K562 (cell line): ENCODE results near the gene ZNF747. TPM values are rescaled to one million over a fixed set of nuclear protein-coding genes. Genes with fewer than 3 reads are reported as not detected.

Source experiments
- ADNP ChIP-seq: fragments of 200-800 bp; sonication (Bioruptor generic); IDR thresholded peaks from 2 replicates; pipeline ENCODE4 v1.6.1; 2016; ENCODE audit warnings: missing genetic modification characterization, missing compliant biosample characterization
- ARID2 ChIP-seq: fragments of 450-650 bp; IDR thresholded peaks from 2 replicates; pipeline ENCODE4 v1.6.1; 2017; ENCODE audit warnings: antibody characterized with exemption, mild to moderate bottlenecking
- CBFB ChIP-seq: sonication (generic); formaldehyde crosslinking; IDR thresholded peaks from 2 replicates; pipeline ENCODE4 v1.4.0; 2020; ENCODE audit warnings: mild to moderate bottlenecking, missing genetic modification reagents
- CREB3L1 ChIP-seq: fragments of 450-650 bp; IDR thresholded peaks from 2 replicates; pipeline ENCODE4 v1.6.1; 2014; ENCODE audit warnings: low read depth, mild to moderate bottlenecking, moderate library complexity, borderline replicate concordance
- DPF2 ChIP-seq: fragments of 450-650 bp; IDR thresholded peaks from 2 replicates; pipeline ENCODE4 v1.6.1; 2016
- ETS2 ChIP-seq: IDR thresholded peaks from 2 replicates; pipeline ENCODE4 v1.6.1; 2016; ENCODE audit warnings: borderline replicate concordance, missing genetic modification characterization, mild to moderate bottlenecking, moderate library complexity, missing compliant biosample characterization; ENCODE audit not compliant: poor library complexity, severe bottlenecking
- HMG20B ChIP-seq: fragments of 250-450 bp; sonication (Bioruptor Pico); IDR thresholded peaks from 2 replicates; pipeline ENCODE4 v1.5.0; 2021; ENCODE audit warnings: mild to moderate bottlenecking
- HSF4 ChIP-seq: fragments of 250-450 bp; sonication (Bioruptor Pico); IDR thresholded peaks from 2 replicates; pipeline ENCODE4 v2.1.2; 2022; ENCODE audit warnings: mild to moderate bottlenecking, moderate library complexity, borderline replicate concordance
- KHSRP ChIP-seq: fragments of 450-650 bp; IDR thresholded peaks from 2 replicates; pipeline ENCODE4 v1.6.1; 2017
- KLF10 ChIP-seq: fragments of 250-450 bp; sonication (Bioruptor Pico); IDR thresholded peaks from 2 replicates; pipeline ENCODE4 v1.6.1; 2021; ENCODE audit warnings: matching md5 sums
- L3MBTL2 ChIP-seq: fragments of 450-650 bp; IDR thresholded peaks from 2 replicates; pipeline ENCODE4 v1.6.1; 2016; ENCODE audit warnings: mild to moderate bottlenecking, moderate library complexity
- MAFF ChIP-seq: IDR thresholded peaks from 2 replicates; pipeline ENCODE4 v1.6.1; 2012; ENCODE audit warnings: low read length, improper control_type of control experiment
- NCOA6 ChIP-seq: fragments of 450-650 bp; IDR thresholded peaks from 2 replicates; pipeline ENCODE4 v1.6.1; 2017; ENCODE audit warnings: mild to moderate bottlenecking
- NFXL1 ChIP-seq: fragments of 450-650 bp; formaldehyde crosslinking; IDR thresholded peaks from 2 replicates; pipeline ENCODE4 v1.4.0; 2021; ENCODE audit warnings: mild to moderate bottlenecking
- NR2F6 ChIP-seq: fragments of 450-650 bp; formaldehyde crosslinking; IDR thresholded peaks from 2 replicates; pipeline ENCODE4 v1.4.0; 2020; ENCODE audit warnings: mild to moderate bottlenecking
- RBM39 ChIP-seq: fragments of 200-400 bp; formaldehyde crosslinking; optimal IDR thresholded peaks from 2 replicates; pipeline ENCODE3; 2018; ENCODE audit warnings: low read depth, low read length
- SIN3B ChIP-seq: fragments of 450-650 bp; IDR thresholded peaks from 2 replicates; pipeline ENCODE4 v1.6.1; 2017; ENCODE audit warnings: low read depth, mild to moderate bottlenecking, moderate library complexity
- SMAD1 ChIP-seq: fragments of 150-350 bp; IDR thresholded peaks from 2 replicates; pipeline ENCODE4 v1.6.1; 2014; ENCODE audit warnings: low read length, low read depth; ENCODE audit not compliant: partially characterized antibody
- SRSF3 ChIP-seq: fragments of 200-400 bp; formaldehyde crosslinking; IDR thresholded peaks from 2 replicates; pipeline ENCODE4 v1.6.1; 2016; ENCODE audit warnings: mild to moderate bottlenecking, low read length, moderate library complexity; ENCODE audit not compliant: insufficient read depth
- TAF7 ChIP-seq: fragments of 450-650 bp; IDR thresholded peaks from 2 replicates; pipeline ENCODE4 v1.6.1; 2016; ENCODE audit warnings: missing genetic modification characterization, missing compliant biosample characterization
- TBP ChIP-seq: optimal IDR thresholded peaks from 2 replicates; pipeline ENCODE3; 2011; ENCODE audit warnings: low read depth, low read length, improper control_type of control experiment
- ZC3H11A ChIP-seq: IDR thresholded peaks from 2 replicates; pipeline ENCODE4 v1.6.1; 2012; ENCODE audit warnings: low read depth, low read length, improper control_type of control experiment
- ZC3H8 ChIP-seq: fragments of 450-650 bp; IDR thresholded peaks from 2 replicates; pipeline ENCODE4 v1.6.1; 2017
- ZFP30 ChIP-seq: fragments of 250-450 bp; sonication (Bioruptor Pico); IDR thresholded peaks from 2 replicates; pipeline ENCODE4 v1.8.0; 2022; ENCODE audit warnings: moderate library complexity, mild to moderate bottlenecking, inconsistent platforms, borderline replicate concordance
- ZNF354B ChIP-seq: fragments of 250-450 bp; sonication (Bioruptor Pico); IDR thresholded peaks from 2 replicates; pipeline ENCODE4 v1.4.0; 2020
- polyA plus RNA-seq, 8 experiments: library from polyadenylated mRNA; depleted of rRNA in 4 of 8; stranded (reverse) in 5 of 8; unstranded in 3 of 8; fragments of >200 nt; fragmentation: Nextera tagmentation in 2 of 8; fragmentation: Illumina TruSeq in 1 of 8; extraction: Ambion mirVana in 2 of 8; extraction: Trizol in 1 of 8; gene quantifications; 2 replicates each; pipeline versions ENCODE4 v1.2.1 to v1.2.3, GENCODE V29; 2011 to 2014; ENCODE audit warnings: inconsistent platforms in 1 of 8, missing spikeins in 1 of 8
- total RNA-seq, 7 experiments: library from RNA; depleted of rRNA in 6 of 7; stranded (reverse); fragments of >200 nt in 6 of 7; fragmentation: Illumina TruSeq in 2 of 7; extraction: Trizol in 2 of 7; gene quantifications; 2 replicates each; pipeline versions ENCODE4 v1.2.1 to v1.2.3, GENCODE V29; 2011 to 2021; ENCODE audit warnings: low replicate concordance in 1 of 7
- TF ChIP-seq, protein P1 (sequence below): IDR thresholded peaks from 3 replicates; pipeline ENCODE4 v1.6.1; 2011; ENCODE audit warnings: borderline replicate concordance, mild to moderate bottlenecking; ENCODE audit not compliant: insufficient read length, insufficient read depth

ZNF747 gene
- total and polyA plus RNA-seq, 9 of the 15 experiments (the other 6 are each of a cell fraction or from before 2014, with no cell fraction given), result 0.14 to 3.3 (median 1.5) TPM

- TF ChIP-seq TAF7 (tag), result peak; percentile 56; the same call in 1 of the 2 replicates
- TF ChIP-seq ZNF354B (CRISPR knock-in tag), result no peak
- no peak for TF ChIP-seq ARID2
- 0 out of 2 replicates have a peak, but pooled peaks have one; percentile 31 for TF ChIP-seq NR2F6 (CRISPR knock-in tag)
- TF ChIP-seq DPF2, result no peak
- TF ChIP-seq NCOA6, result 0 out of 2 replicates have a peak, but pooled peaks have one; percentile 77
- no peak for TF ChIP-seq CBFB (CRISPR knock-in tag)
- no peak for TF ChIP-seq ADNP (tag)
- TF ChIP-seq SRSF3, result no peak
- peak; percentile 72 for TF ChIP-seq L3MBTL2
- TF ChIP-seq RBM39, result no peak
- TF ChIP-seq ZC3H11A, result no peak
- no peak for TF ChIP-seq NFXL1 (CRISPR knock-in tag)
- 0 out of 2 replicates have a peak, but pooled peaks have one; percentile 68 for TF ChIP-seq CREB3L1
- TF ChIP-seq ZFP30 (CRISPR knock-in tag), result no peak
- peak; percentile 75 for TF ChIP-seq TBP
- TF ChIP-seq SIN3B, result peak; percentile 66; the same call in 1 of the 2 replicates
- no peak for TF ChIP-seq KLF10
- no peak for TF ChIP-seq ETS2 (tag)
- no peak for TF ChIP-seq KHSRP
- TF ChIP-seq, protein P1, sequence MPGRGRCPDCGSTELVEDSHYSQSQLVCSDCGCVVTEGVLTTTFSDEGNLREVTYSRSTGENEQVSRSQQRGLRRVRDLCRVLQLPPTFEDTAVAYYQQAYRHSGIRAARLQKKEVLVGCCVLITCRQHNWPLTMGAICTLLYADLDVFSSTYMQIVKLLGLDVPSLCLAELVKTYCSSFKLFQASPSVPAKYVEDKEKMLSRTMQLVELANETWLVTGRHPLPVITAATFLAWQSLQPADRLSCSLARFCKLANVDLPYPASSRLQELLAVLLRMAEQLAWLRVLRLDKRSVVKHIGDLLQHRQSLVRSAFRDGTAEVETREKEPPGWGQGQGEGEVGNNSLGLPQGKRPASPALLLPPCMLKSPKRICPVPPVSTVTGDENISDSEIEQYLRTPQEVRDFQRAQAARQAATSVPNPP, result no peak
- peak; percentile 33 for TF ChIP-seq SMAD1
- no peak for TF ChIP-seq HSF4 (CRISPR knock-in tag)
- no peak for TF ChIP-seq MAFF
- no peak for TF ChIP-seq HMG20B (CRISPR knock-in tag)
- no peak for TF ChIP-seq ZC3H8
Measured at GRCh38 chr16:30557957-30558788, 23.5 kb upstream of the ZNF747 start, which contains the start of gene ZNF764 (continued).
